A549 (cell line): ENCODE measurements around the gene TMEM132D.

Experiments used
- CBX8 ChIP-seq: fragments of 200-600 bp; sonication (generic); IDR thresholded peaks from 2 replicates; pipeline ENCODE4 v1.6.1; 2016
- ESRRA ChIP-seq: fragments of 150-350 bp; IDR thresholded peaks from 2 replicates; pipeline ENCODE4 v1.6.1; 2014; ENCODE audit warnings: mild to moderate bottlenecking, low read length, borderline replicate concordance
- HOXB13 ChIP-seq: fragments of 250-450 bp; sonication (Bioruptor Pico); IDR thresholded peaks from 2 replicates; pipeline ENCODE4 v1.5.0; 2020; ENCODE audit warnings: low read depth, mild to moderate bottlenecking, moderate library complexity
- JUNB ChIP-seq: fragments of >200 bp; sonication (Bioruptor Twin); formaldehyde crosslinking; IDR thresholded peaks from 2 replicates; pipeline ENCODE4 v1.6.1; 2016
- MAFK ChIP-seq: fragments of 450-650 bp; IDR thresholded peaks from 2 replicates; pipeline ENCODE4 v1.6.1; 2014; ENCODE audit not compliant: partially characterized antibody
- MYC ChIP-seq: IDR thresholded peaks from 2 replicates; pipeline ENCODE4 v1.6.1; 2012; ENCODE audit warnings: mild to moderate bottlenecking, inconsistent platforms, low read length, improper control_type of control experiment, borderline replicate concordance
- POLR2A ChIP-seq: IDR thresholded peaks from 2 replicates; pipeline ENCODE4 v1.6.1; 2012; ENCODE audit warnings: mild to moderate bottlenecking, low read length
- RCOR1 ChIP-seq: fragments of 150-350 bp; IDR thresholded peaks from 2 replicates; pipeline ENCODE4 v1.6.1; 2014; ENCODE audit warnings: antibody characterized with exemption, low read length, low read depth
- TP53 ChIP-seq: fragments of 250-450 bp; sonication (Bioruptor Pico); IDR thresholded peaks from 2 replicates; pipeline ENCODE4 v1.5.0; 2021; ENCODE audit warnings: mild to moderate bottlenecking, moderate library complexity
- TF ChIP-seq, protein P1 (sequence below): fragments of 200-600 bp; sonication (generic); IDR thresholded peaks from 2 replicates; pipeline ENCODE4 v1.6.1; 2016; ENCODE audit warnings: antibody characterized with exemption, mild to moderate bottlenecking, moderate library complexity
- TF ChIP-seq, protein P2 (sequence below): fragments of >200 bp; sonication (Bioruptor Twin); formaldehyde crosslinking; IDR thresholded peaks from 3 replicates; pipeline ENCODE4 v1.5.1; 2016
- TF ChIP-seq, protein P3 (sequence below): fragments of 450-650 bp; IDR thresholded peaks from 2 replicates; pipeline ENCODE4 v1.6.1; 2014; ENCODE audit warnings: antibody characterized with exemption

DNA sequence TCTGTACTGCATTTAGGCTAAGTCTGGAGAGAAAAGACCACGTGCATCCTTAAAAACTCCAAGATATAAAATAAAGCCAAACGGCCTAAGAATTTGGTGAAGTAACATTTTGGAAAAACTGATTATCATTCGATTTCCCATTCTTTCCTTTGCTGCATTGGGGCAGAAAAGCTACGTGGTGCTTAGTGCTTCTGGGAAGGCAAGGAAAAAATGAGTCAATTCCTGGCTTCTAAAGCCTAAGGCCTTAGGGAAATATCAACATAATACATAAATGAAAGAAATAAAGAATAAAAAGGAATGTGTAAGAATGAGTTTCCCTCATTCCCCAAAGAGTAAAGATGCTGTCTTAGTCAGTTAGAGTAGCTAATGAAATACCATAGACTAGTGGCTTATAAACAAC lies 530.1 kb downstream of the TMEM132D start:
- TF ChIP-seq, protein P1, sequence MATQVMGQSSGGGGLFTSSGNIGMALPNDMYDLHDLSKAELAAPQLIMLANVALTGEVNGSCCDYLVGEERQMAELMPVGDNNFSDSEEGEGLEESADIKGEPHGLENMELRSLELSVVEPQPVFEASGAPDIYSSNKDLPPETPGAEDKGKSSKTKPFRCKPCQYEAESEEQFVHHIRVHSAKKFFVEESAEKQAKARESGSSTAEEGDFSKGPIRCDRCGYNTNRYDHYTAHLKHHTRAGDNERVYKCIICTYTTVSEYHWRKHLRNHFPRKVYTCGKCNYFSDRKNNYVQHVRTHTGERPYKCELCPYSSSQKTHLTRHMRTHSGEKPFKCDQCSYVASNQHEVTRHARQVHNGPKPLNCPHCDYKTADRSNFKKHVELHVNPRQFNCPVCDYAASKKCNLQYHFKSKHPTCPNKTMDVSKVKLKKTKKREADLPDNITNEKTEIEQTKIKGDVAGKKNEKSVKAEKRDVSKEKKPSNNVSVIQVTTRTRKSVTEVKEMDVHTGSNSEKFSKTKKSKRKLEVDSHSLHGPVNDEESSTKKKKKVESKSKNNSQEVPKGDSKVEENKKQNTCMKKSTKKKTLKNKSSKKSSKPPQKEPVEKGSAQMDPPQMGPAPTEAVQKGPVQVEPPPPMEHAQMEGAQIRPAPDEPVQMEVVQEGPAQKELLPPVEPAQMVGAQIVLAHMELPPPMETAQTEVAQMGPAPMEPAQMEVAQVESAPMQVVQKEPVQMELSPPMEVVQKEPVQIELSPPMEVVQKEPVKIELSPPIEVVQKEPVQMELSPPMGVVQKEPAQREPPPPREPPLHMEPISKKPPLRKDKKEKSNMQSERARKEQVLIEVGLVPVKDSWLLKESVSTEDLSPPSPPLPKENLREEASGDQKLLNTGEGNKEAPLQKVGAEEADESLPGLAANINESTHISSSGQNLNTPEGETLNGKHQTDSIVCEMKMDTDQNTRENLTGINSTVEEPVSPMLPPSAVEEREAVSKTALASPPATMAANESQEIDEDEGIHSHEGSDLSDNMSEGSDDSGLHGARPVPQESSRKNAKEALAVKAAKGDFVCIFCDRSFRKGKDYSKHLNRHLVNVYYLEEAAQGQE: no peak
- TF ChIP-seq, protein P2, sequence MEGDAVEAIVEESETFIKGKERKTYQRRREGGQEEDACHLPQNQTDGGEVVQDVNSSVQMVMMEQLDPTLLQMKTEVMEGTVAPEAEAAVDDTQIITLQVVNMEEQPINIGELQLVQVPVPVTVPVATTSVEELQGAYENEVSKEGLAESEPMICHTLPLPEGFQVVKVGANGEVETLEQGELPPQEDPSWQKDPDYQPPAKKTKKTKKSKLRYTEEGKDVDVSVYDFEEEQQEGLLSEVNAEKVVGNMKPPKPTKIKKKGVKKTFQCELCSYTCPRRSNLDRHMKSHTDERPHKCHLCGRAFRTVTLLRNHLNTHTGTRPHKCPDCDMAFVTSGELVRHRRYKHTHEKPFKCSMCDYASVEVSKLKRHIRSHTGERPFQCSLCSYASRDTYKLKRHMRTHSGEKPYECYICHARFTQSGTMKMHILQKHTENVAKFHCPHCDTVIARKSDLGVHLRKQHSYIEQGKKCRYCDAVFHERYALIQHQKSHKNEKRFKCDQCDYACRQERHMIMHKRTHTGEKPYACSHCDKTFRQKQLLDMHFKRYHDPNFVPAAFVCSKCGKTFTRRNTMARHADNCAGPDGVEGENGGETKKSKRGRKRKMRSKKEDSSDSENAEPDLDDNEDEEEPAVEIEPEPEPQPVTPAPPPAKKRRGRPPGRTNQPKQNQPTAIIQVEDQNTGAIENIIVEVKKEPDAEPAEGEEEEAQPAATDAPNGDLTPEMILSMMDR: no peak
- TF ChIP-seq POLR2A: no peak
- no peak for TF ChIP-seq RCOR1
- no peak for TF ChIP-seq JUNB
- TF ChIP-seq, protein P3, sequence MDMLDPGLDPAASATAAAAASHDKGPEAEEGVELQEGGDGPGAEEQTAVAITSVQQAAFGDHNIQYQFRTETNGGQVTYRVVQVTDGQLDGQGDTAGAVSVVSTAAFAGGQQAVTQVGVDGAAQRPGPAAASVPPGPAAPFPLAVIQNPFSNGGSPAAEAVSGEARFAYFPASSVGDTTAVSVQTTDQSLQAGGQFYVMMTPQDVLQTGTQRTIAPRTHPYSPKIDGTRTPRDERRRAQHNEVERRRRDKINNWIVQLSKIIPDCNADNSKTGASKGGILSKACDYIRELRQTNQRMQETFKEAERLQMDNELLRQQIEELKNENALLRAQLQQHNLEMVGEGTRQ: no peak
- no peak for TF ChIP-seq MYC
- no peak for TF ChIP-seq CBX8
- TF ChIP-seq HOXB13: no peak
- TF ChIP-seq ESRRA: no peak
- TF ChIP-seq TP53 (CRISPR knock-in tag): no peak
- TF ChIP-seq MAFK: no peak
